T-cell (primary cell): Measurements from ENCODE around the gene KATNAL2. TPM values are rescaled to one million over a fixed set of nuclear protein-coding genes. Genes with fewer than 3 reads are reported as not detected.
"Not testable (repeated sequence)": the region's sequence is repeated elsewhere in the genome, so short reads cannot be mapped to it uniquely, and the experiment has no call there.

ENCODE experiments used
- ATAC-seq, 4 experiments: fragments of 200-7000 bp in 3 of 4; fragments of 150-1000 bp in 1 of 4; cut with Tn5 transposase; replicated peaks in 1 of 4; 1 replicate in 3 of 4; 2 replicates in 1 of 4; pipeline ENCODE4 v1.10.0; 2021; ENCODE audit warnings: moderate library complexity in 3 of 4, mild to moderate bottlenecking in 2 of 4, moderate number of reproducible peaks in 1 of 4
- CTCF ChIA-PET, 2 donors: fragments of 300-600 bp; sonication (Branson Sonifier 250); formaldehyde crosslinking; loops; one replicate each; lab custom pipeline; 2022; ENCODE audit warnings: antibody characterized with exemption in 2 of 2; lab: Charles Lee
- POLR2A ChIA-PET, 2 donors: fragments of 300-600 bp; sonication (Branson Sonifier 250); formaldehyde crosslinking; loops; one replicate each; lab custom pipeline; 2022; ENCODE audit warnings: antibody characterized with exemption in 2 of 2; lab: Charles Lee
- DNase-seq, 35 experiments: peaks; one replicate each; pipeline versions ENCODE4 v3.0.0 to v3.0.0-alpha.2; 2013 to 2023
- H3K27ac ChIP-seq: one replicate; pipeline ENCODE4 v1.5.1; 2013; ENCODE audit warnings: low read length
- H3K27me3 ChIP-seq, 2 experiments: replicated peaks in 1 of 2; 1 replicate in 1 of 2; 2 replicates in 1 of 2; pipeline versions ENCODE4 v1.6.1 to v1.7.0; 2013; ENCODE audit warnings: low read length in 1 of 2, mixed read lengths in 1 of 2; ENCODE audit not compliant: control insufficient read depth in 2 of 2, insufficient read depth in 2 of 2; ENCODE audit errors: extremely low read depth in 1 of 2
- H3K36me3 ChIP-seq, 2 donors: 1 replicate in 1 of 2; 2 replicates in 1 of 2; pipeline versions ENCODE4 v1.6.1 to v1.7.0; 2013; ENCODE audit warnings: low read length in 1 of 2; ENCODE audit not compliant: control insufficient read depth in 2 of 2, insufficient read depth in 1 of 2; ENCODE audit errors: extremely low read depth in 1 of 2
- H3K4me1 ChIP-seq, 2 experiments: 1 replicate in 1 of 2; 2 replicates in 1 of 2; pipeline versions ENCODE4 v1.6.1 to v1.7.0; 2013; ENCODE audit warnings: low read length in 2 of 2, mixed read lengths in 1 of 2; ENCODE audit not compliant: insufficient read depth in 2 of 2, control insufficient read depth in 1 of 2; ENCODE audit errors: extremely low read depth in 1 of 2
- H3K4me3 ChIP-seq, 2 donors: 1 replicate in 1 of 2; 2 replicates in 1 of 2; pipeline versions ENCODE4 v1.5.1 to v1.7.0; 2013; ENCODE audit warnings: mild to moderate bottlenecking in 2 of 2, low read length in 1 of 2, moderate library complexity in 1 of 2; ENCODE audit not compliant: control insufficient read depth in 1 of 2; ENCODE audit errors: extremely low read depth in 1 of 2
- H3K9me3 ChIP-seq: 2 replicates; pipeline ENCODE4 v1.7.0; 2013
- H3K27ac Mint-ChIP-seq, 2 donors: one replicate each; pipeline ENCODE4 v1.8.0; 2020 to 2021; ENCODE audit warnings: mild to moderate bottlenecking in 2 of 2, mixed read lengths in 2 of 2
- H3K27me3 Mint-ChIP-seq, 2 donors: one replicate each; pipeline ENCODE4 v1.8.0; 2021 to 2022; ENCODE audit warnings: mixed read lengths in 2 of 2
- H3K36me3 Mint-ChIP-seq: one replicate; pipeline ENCODE4 v1.8.0; 2021; ENCODE audit warnings: mixed read lengths
- H3K4me1 Mint-ChIP-seq, 3 donors: one replicate each; pipeline ENCODE4 v1.8.0; 2020 to 2022; ENCODE audit warnings: mixed read lengths in 3 of 3, mild to moderate bottlenecking in 1 of 3
- H3K4me3 Mint-ChIP-seq, 3 donors: one replicate each; pipeline ENCODE4 v1.8.0; 2020 to 2022; ENCODE audit warnings: mild to moderate bottlenecking in 3 of 3, mixed read lengths in 3 of 3, moderate library complexity in 3 of 3
- H3K9me3 Mint-ChIP-seq, 3 donors: one replicate each; pipeline ENCODE4 v1.8.0; 2020 to 2022; ENCODE audit warnings: mixed read lengths in 3 of 3
- WGBS: methylation state at CpG from one replicate; pipeline ENCODE4 v1.1.5; 2013; ENCODE audit warnings: missing lambda C conversion rate; ENCODE audit not compliant: insufficient coverage; 5-methylcytosine and 5-hydroxymethylcytosine counted together
- total RNA-seq, 35 experiments: library from RNA in 6 of 35; stranded (reverse) in 6 of 35; fragments of 120-200 nt in 1 of 35; gene quantifications; one replicate each; pipeline versions ENCODE4 v1.2.1 to v1.2.4 and lab custom pipeline; 2013 to 2026

KATNAL2 gene
- total RNA-seq, 5 donors from 2014 or later (not counting 1 experiment from before 2014, with no cell fraction given): 0.53 to 1.7 (median 0.99) TPM; not detected in 1

- Histone ChIP-seq H3K27ac (no peak overlapping the region), H3K36me3 (no peaks in the 10 kb centered on the region), H3K4me1 (peaks cover 0 to 4% of the 10 kb centered on the region in 2 experiments), H3K4me3 (peak overlapping the region; percentile 45 to 92), H3K9me3 (no peaks in the 10 kb centered on the region), H3K27me3 (peaks cover 0 to 16% of the 10 kb centered on the region in 2 experiments)
- Mint-ChIP-seq H3K27ac (no peak overlapping the region), H3K4me3 (no peak overlapping the region), H3K27me3 (peaks cover 20% of the 10 kb centered on the region in 2 donors), H3K36me3 (no peaks in the 10 kb centered on the region), H3K9me3 (no peaks in the 10 kb centered on the region), H3K4me1 (no peaks in the 10 kb centered on the region)
- DNase-seq (peak; percentile 1 to 58 (median 30)), ATAC-seq (peak; percentile 73 to 89 (median 79))
- ChIA-PET CTCF (no interaction called here), POLR2A (no interaction called here)
- WGBS: 1% methylated on average over 22 of the region's 32 CpGs
These were observed 29.4 kb downstream of the KATNAL2 start for GRCh38 chr18:46946656-46947282.

DNA sequence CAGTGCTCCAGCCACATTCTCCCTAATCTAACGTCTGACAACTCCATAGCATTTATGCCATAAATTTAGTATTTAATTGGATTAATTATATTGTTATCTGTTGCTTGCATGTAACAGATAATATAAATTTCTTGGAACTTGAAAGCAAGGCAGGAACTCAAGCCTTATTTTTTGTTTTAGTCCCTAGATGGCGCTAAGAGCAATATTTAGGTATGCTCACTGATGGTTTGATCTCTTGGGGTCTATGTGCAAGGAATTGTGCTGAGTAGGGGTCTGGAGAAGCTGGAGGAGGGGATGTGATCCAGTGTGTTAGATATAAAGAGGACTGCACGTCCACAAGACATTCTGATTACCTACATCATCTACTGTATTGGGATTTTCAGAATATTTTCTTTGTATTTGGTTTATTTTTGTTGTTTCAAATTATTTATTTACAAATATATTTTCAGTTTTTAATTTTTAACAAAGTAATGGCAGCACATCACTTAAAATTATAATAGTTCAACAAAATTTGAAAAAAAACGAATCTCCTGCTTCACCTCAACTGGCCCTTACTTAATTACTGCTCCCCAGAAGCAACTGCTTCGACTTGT is 32.8 kb downstream of the KATNAL2 start:
- Histone ChIP-seq H3K27me3 (peaks cover 0 to 16% of the 10 kb centered on the region in 2 experiments), H3K27ac (no peak overlapping the region), H3K9me3 (no peaks in the 10 kb centered on the region), H3K36me3 (no peaks in the 10 kb centered on the region), H3K4me3 (no peak overlapping the region), H3K4me1 (peaks cover 0 to 4% of the 10 kb centered on the region in 2 experiments)
- Mint-ChIP-seq H3K4me1 (no peaks in the 10 kb centered on the region), H3K36me3 (no peaks in the 10 kb centered on the region), H3K27ac (no peak overlapping the region), H3K27me3 (peaks cover 13 to 21% of the 10 kb centered on the region in 2 donors), H3K9me3 (no peaks in the 10 kb centered on the region), H3K4me3 (no peak overlapping the region)
- POLR2A ChIA-PET: no interaction called here
- DNase-seq (peak in 1 of 35 experiments; percentile 18), ATAC-seq (no peak)
- CTCF ChIA-PET: no interaction called here
- WGBS: 67% methylated on average over 3 of the region's 5 CpGs

DNA sequence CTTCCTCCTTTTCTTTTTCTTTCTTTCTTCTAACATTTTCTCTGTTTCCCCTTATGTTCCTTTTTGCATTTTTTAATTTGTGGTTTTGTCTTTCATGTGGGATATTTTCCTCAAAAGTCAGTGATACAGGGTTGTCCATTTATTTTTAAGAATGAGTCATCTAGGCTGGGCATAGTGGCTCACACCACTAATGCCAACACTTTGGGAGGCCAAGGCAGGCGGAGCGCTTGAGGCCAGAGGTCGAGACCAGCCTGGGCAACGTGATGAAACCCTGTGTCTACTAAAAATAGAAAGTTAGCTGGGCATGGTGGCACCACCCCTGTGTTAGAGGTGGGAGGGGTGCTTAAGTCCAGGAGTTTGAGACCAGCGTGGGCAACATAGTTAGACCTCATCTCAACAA is 35.8 kb downstream of the KATNAL2 start:
- Histone ChIP-seq H3K4me1 (no peaks in the 10 kb centered on the region), H3K4me3 (no peak overlapping the region), H3K9me3 (no peaks in the 10 kb centered on the region), H3K27ac (no peak overlapping the region), H3K27me3 (peaks cover 0 to 10% of the 10 kb centered on the region in 2 experiments), H3K36me3 (no peaks in the 10 kb centered on the region)
- peaks cover 10 to 19% of the 10 kb centered on the region in 2 donors for H3K27me3 Mint-ChIP-seq
- CTCF ChIA-PET: no interaction called here
- H3K36me3 Mint-ChIP-seq: no peaks in the 10 kb centered on the region
- no peak overlapping the region for H3K4me3 Mint-ChIP-seq
- no peak for ATAC-seq
- no CpG with 5 or more reads among the region's 5 CpGs for WGBS
- no peaks in the 10 kb centered on the region for H3K4me1 Mint-ChIP-seq
- no peak for DNase-seq
- H3K27ac Mint-ChIP-seq: no peak overlapping the region
- POLR2A ChIA-PET: no interaction called here
- H3K9me3 Mint-ChIP-seq: no peaks in the 10 kb centered on the region

- ATAC-seq: no peak
- no peaks in the 10 kb centered on the region for H3K36me3 Mint-ChIP-seq
- H3K4me1 Mint-ChIP-seq: no peaks in the 10 kb centered on the region
- no peak overlapping the region for H3K4me3 Mint-ChIP-seq
- H3K27me3 ChIP-seq: peaks cover 0 to 3% of the 10 kb centered on the region in 2 experiments
- WGBS: no CpG with 5 or more reads among the region's 4 CpGs
- H3K27ac ChIP-seq: no peak overlapping the region
- H3K9me3 Mint-ChIP-seq: peaks cover 5 to 7% (median 5%) of the 10 kb centered on the region in 3 donors
- H3K4me1 ChIP-seq: no peaks in the 10 kb centered on the region
- H3K9me3 ChIP-seq: no peaks in the 10 kb centered on the region
- H3K27ac Mint-ChIP-seq: no peak overlapping the region
- peaks cover 0 to 5% of the 10 kb centered on the region in 2 donors for H3K27me3 Mint-ChIP-seq
- H3K4me3 ChIP-seq: no peak overlapping the region
- H3K36me3 ChIP-seq: no peaks in the 10 kb centered on the region
- CTCF ChIA-PET: no interaction called here
- DNase-seq: no peak
- POLR2A ChIA-PET: no interaction called here
These were observed 40.8 kb downstream of the KATNAL2 start for GRCh38 chr18:46958209-46958608.

DNA sequence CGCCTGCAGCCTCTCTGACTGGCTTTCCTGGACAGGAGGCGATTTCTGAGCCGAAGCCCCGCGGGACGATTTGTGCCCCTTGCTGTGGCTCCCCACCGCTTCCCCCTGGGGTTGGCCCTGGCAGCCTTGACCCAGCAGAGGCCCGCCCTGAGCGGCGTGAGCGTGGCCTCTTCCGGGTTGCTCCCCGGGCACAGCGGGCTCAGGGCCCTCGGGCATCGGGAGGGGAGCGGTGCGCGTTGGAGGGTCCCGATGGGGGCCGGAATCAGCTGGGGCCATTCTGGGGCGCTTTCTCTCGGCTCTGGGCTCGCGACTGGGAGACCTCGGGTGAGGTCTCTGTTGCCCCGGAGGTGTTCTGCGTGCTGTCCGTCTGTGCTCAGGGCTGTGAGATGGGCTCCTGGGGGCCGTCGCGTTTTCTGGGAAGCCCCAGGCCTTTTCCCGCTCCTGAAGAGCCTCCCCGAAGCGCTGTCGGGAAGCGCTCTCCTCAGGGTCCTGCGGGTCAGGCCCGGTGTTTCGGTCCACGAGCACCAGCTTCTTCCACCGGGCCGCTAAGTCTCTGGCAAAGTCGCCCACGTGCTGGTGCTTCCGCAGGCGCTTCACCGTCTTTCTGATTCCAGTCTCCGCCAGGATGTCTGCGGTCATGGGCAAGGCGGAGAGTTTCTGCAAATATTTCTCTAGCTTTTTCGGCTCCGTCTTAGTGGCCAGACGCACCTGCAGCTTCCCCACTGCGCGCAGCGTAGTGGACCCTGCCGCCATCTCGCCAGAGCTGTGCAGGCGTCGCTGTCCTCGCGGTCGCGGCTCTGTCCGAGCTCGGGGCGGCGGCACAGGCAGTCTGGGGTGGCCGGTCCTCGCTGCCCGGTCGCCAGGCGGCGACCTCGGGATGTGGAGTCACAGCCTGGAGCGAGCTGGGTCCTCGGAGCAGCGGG is 46.5 kb downstream of the KATNAL2 start:
- H3K27ac Mint-ChIP-seq, H3K36me3 ChIP-seq, H3K4me3 Mint-ChIP-seq, CTCF ChIA-PET, H3K27me3 Mint-ChIP-seq, H3K4me1 ChIP-seq, H3K36me3 Mint-ChIP-seq, POLR2A ChIA-PET, H3K27ac ChIP-seq, H3K4me1 Mint-ChIP-seq, H3K27me3 ChIP-seq, H3K4me3 ChIP-seq, H3K9me3 ChIP-seq, DNase-seq: not testable (repeated sequence)
- peak in 2 of 4 experiments; percentile 5 to 10 for ATAC-seq
- H3K9me3 Mint-ChIP-seq: peaks cover 10 to 13% (median 11%) of the 10 kb centered on the region in 3 donors
- no CpG with 5 or more reads among the region's 79 CpGs for WGBS

GRCh38 chr18:46964579-46965293 is 47.3 kb downstream of the KATNAL2 start:
- DNase-seq, POLR2A ChIA-PET, H3K36me3 Mint-ChIP-seq, H3K4me3 Mint-ChIP-seq, H3K27me3 ChIP-seq, H3K4me3 ChIP-seq, H3K27ac Mint-ChIP-seq, H3K27ac ChIP-seq, H3K27me3 Mint-ChIP-seq, H3K4me1 Mint-ChIP-seq, H3K36me3 ChIP-seq, H3K4me1 ChIP-seq, H3K9me3 ChIP-seq, CTCF ChIA-PET: not testable (repeated sequence)
- ATAC-seq: peak in 1 of 4 experiments; percentile 19
- H3K9me3 Mint-ChIP-seq: peaks cover 10 to 13% (median 11%) of the 10 kb centered on the region in 3 donors
- WGBS: no CpG with 5 or more reads among the region's 31 CpGs
